HG02588 (cell line): ENCODE results near the gene PHLDA3.

Experiments
- ATAC-seq: cut with Tn5 transposase; IDR thresholded peaks from one replicate; pipeline ENCODE4 v1.9.1; 2021; ENCODE audit warnings: mild to moderate bottlenecking, moderate library complexity; ENCODE audit not compliant: unreplicated experiment

PHLDA3 gene

GRCh38 chr1:201436393-201436792, 32.6 kb downstream of the PHLDA3 start:
- ATAC-seq = no peak

DNA sequence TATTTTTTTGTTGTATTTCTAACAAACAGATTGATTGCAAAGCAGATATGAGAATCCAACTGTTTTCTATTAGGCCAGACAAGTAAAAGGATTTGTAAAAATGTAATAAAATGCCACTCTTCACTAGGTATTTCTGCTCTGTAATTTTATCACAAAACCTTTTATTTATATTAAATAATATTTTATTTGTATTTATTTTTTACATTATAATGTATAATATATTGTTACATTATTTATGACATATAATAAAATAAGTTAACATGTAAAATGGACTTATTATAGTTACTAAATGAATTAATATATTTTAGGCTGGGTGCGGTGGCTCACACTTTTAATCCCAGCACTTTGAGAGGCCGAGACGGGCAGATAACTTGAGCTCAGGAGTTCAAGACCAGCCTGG, 34.7 kb downstream of the PHLDA3 start:
- ATAC-seq = no peak

DNA sequence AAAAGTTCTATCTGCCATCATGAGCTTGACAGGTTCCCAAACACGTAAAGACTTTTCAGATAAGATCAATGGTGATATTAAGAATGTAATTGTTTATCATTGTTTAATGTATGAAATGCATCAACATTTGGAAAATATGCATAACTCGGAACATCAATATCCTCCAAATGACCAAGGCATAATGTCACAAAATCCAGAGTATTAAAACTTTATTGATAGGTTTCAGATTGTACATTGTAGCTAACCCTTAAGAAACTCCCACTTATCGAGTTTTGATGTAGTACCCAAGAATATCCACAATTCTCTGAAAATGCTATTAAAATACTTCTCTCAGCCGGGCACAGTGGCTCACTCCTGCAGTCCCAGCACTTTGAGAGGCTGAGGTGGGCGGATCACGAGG, 35.4 kb downstream of the PHLDA3 start:
- ATAC-seq = no peak

DNA sequence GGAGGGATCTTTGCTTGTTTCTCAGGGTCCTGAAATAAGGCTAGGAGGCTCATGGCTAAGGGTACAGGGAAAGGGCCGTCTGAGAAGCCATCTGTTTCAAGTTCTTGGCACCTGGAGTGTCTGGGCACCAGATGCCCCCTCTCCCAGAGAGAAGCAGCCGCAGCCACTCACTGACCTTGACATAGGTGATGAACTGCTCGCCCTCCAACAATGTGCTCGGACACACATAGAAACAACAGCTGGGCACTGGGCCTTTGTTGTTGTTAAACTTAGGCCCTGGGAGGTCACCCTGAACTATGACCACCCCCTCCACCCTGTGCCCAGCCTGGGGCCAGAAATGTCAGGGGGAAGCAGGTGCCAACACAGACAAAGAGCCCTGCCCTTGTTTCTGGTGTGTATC, 38.2 kb downstream of the PHLDA3 start:
- ATAC-seq = no peak

GRCh38 chr1:201429736-201430501, 39.1 kb downstream of the PHLDA3 start:
- ATAC-seq = no peak

GRCh38 chr1:201427963-201428362, 41.0 kb downstream of the PHLDA3 start:
- ATAC-seq = no peak

- no peak for ATAC-seq
These were observed 42.3 kb downstream of the PHLDA3 start for GRCh38 chr1:201426479-201427310.

- no peak for ATAC-seq
These were observed 44.8 kb downstream of the PHLDA3 start for GRCh38 chr1:201424146-201424545.

GRCh38 chr1:201423655-201424054, 45.3 kb downstream of the PHLDA3 start:
- ATAC-seq = no peak

DNA sequence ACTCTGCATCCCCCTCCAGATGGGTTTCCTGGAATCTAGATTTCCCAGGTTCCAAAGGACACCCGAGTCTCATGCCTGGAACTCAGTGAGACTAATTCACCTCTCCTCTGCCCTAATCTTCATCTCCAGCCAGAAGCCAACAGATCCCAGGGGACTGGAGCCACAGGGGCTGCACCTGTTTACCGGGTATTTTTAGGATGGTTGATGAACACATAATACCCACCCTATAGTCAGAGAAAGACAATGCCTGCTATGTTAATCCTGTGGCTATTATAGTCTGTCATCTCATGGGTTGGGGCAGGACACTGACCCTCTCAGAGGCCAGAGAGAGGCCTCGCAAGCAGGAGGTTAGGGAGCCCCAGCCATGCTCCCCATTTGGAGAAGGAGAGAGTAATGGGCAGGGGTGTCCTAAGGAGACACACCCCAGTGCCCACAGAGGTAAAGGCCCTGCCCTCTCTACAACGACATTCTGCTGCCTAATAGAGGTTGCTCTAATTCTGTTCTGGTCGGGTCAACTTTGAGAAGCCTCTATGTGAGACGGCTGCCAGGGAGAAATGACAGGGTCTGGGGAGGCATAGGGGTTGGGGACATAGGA, 46.5 kb downstream of the PHLDA3 start:
- ATAC-seq = no peak

- ATAC-seq = no peak
These were observed 47.0 kb downstream of the PHLDA3 start for GRCh38 chr1:201422026-201422425.

GRCh38 chr1:201421041-201421440, 47.9 kb downstream of the PHLDA3 start:
- ATAC-seq = no peak

GRCh38 chr1:201420608-201421002, 48.4 kb downstream of the PHLDA3 start:
- no peak for ATAC-seq

DNA sequence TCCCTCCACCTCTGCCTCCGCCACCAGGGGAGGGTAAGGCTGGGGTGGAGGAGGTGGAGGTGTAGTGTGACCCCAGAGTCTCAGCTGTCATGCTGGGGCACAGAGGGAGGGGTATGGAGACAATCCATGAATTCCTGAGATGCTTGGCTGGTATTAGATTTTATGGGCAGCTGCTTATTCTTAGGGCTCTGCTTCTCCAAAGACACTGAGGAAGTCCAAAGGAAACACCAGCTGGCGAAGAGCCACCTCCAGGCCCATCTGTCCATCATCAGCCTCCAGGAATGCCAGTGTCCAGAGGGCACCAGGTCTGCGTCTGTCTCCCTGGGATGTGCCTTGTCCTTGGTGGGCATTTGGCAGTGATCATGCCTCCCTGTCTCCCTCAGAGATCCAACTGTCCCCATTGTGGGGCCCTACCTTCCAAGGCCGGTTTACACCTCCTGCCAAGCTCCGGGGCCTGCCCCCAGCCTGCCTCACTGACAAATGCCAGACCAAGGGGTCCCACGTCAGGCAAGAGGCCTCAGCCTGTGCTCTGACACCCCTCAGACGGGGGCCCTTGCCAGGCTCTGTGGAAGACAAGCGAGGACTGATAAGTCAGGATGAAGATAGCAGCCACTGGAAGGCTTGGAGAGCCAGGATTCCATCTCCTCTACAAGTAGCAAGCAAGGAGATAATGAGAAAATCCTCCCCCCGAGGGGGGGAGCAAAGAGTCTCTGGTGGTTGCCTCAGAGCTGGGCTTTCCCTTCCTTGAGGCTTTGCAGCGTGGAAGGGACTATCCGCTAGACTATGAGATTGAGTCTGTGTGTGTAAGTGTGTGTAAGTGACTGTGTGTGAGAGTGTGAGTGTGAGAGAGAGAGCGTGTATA, 49.0 kb downstream of the PHLDA3 start:
- no peak for ATAC-seq

GRCh38 chr1:201419256-201419655, 49.7 kb downstream of the PHLDA3 start:
- ATAC-seq = no peak

- no peak for ATAC-seq
These were observed 50.5 kb downstream of the PHLDA3 start for GRCh38 chr1:201418461-201418860.
